Measurements from ENCODE around the gene UQCRHL.
"Not testable (repeated sequence)": the region's sequence is repeated elsewhere in the genome, so short reads cannot be mapped to it uniquely, and the experiment has no call there.

The UQCRHL gene

GRCh38 chr1:15807549-15807948, at the start of gene UQCRHL:
TSS of gene UQCRHL (minus strand) at chr1:15807649. CDS start at chr1:15807649, 0 bp downstream.
- not testable (repeated sequence) for ATAC-seq

DNA sequence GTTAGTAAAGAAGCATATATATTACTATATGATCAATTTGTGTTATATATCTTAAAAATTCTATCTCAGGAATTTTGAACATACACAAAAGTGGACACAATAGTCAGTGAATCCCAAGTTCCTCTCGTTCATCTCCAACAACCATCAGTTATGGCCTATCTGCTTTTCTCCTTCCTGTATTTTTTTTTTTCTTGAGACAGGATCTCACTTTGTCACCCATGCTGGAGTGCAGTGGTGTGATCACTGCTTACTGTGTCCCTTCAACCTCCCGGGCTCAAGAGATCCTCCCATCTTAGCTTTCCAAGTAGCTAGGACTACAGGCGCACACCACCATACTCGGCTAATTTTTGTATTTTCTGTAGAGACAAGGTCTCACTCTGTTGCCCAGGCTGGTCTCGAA, 49.4 kb upstream of the UQCRHL start:
- no peak for ATAC-seq

- no peak for ATAC-seq
Observed at GRCh38 chr1:15852828-15853302, 45.4 kb upstream of the UQCRHL start.

GRCh38 chr1:15852036-15852827, 44.8 kb upstream of the UQCRHL start:
- no peak for ATAC-seq

DNA sequence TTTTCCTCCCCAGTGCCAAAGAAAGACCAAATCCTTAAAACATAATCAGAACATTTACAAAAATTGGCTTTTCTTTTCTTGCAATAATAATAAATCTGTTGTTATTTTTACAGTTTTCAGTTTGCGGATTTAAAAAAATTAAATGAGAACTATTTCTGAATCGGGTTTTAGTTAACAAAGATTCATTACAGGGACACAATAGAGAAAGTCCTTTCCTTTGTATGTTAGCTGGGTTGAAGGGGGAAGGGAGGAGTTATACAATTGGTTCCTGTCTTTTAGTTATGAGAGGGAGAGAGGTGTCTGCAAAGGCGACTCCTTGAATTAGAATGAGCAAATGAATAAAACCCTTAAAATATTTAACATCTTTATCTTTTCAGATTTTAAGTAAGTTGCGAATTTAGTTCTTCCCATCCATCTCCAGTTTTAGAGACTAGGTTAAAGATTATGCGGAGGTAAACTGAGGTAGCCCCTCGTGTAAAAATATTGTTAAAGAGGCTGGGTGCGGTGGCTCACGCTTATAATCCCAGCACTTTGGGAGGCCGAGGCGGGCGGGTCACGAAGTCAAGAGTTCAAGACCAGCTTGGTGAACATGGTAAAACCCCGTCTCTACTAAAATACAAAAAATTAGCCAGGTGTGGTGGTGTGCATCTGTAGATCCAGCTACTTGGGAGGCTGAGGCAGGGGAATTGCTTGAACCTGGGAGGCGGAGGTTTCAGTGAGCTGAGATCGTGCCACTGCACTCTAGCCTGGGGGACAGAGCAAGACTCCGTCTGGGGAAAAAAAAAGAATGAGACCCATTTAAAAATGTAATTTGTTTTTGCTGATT, 44.0 kb upstream of the UQCRHL start:
- no peak for ATAC-seq

DNA sequence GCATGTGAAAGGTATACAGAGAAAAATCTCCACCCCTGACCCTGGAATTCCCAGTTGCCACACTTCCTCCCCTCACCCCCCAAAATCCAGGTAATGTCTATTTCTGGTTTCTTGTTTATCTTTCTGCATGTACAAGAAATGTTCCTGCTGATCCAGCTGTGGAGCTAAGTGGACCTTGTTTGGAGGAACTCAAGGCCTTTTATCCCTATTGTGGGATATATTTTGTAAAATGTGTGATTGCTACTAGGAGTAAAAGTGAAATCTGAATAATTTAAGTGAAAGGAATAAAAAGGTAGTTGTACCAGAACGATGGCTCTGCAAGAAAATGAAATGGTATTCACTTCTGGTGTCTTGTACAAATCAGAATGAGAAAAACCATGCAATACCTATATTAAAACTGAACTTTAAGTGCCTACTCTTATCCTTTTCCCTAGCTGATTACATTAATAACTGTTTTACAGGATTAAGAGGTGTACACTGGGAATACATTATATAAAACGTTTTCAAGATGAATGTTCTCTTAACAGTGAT, 43.1 kb upstream of the UQCRHL start:
- no peak for ATAC-seq

DNA sequence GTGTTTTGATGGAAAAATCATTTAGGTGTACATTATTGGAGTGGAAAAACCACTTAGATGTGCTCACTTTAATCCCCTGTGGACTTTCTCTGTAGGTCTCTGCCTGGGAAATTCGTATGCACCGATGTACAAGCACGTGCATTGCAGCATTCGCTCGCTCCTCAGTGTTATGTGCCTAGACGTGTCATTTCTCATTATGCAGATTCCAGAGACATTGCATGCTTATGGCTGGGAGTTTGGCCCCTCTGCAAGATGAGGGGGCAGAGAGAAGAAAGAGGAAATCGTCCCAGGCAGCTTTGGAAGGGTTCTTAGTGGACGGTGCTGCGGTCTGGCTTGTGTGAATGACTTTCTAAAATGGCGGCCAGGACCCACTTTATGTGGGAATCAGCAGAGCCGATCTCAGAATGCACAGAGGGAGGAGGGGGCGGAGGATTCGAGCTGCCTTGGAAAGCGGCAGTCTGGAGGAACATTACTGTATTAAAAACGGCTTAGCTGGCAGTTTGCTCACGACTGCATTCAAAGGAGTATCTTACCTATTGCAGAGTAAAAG, 42.4 kb upstream of the UQCRHL start:
- ATAC-seq = no peak

DNA sequence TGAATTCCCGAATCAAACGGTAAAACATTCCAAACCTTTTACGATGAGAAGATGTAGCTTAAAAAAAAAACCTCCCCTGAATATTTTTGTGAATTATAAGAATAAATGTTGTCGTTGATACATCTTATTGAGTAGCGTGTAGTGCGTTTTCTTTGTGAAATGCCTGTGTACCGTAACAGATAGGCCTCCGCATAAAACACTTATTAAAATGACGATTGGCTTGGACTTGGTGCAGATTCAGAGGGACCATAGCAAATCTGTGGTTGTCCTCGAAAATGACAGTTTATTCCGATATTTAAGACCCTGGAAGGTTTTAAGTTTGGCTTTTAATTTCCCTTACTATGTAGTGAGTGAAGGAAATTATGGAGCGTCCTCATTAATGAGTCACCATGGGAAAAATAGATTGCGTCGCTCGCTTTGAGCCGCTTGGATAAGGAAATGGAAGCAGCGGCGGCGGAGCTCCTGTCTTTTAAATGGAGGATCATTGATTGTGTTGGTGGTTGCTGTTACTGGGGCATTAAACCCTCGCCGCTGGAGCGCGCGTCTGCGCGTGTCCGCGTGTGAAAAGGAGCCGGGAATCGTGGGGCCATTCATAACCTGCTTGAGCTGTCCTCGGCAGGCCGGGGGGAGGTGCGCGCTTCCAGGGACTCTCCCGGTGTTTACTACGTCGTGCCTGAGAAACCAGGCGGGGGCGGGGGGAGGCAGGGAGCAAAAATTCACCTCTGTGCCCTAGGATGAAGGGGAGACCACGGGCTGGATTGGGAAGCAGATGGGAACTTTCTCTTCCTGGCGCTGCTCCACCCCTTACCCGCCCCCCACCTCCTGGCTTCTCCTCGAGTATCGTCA, 41.7 kb upstream of the UQCRHL start:
- ATAC-seq = no peak

DNA sequence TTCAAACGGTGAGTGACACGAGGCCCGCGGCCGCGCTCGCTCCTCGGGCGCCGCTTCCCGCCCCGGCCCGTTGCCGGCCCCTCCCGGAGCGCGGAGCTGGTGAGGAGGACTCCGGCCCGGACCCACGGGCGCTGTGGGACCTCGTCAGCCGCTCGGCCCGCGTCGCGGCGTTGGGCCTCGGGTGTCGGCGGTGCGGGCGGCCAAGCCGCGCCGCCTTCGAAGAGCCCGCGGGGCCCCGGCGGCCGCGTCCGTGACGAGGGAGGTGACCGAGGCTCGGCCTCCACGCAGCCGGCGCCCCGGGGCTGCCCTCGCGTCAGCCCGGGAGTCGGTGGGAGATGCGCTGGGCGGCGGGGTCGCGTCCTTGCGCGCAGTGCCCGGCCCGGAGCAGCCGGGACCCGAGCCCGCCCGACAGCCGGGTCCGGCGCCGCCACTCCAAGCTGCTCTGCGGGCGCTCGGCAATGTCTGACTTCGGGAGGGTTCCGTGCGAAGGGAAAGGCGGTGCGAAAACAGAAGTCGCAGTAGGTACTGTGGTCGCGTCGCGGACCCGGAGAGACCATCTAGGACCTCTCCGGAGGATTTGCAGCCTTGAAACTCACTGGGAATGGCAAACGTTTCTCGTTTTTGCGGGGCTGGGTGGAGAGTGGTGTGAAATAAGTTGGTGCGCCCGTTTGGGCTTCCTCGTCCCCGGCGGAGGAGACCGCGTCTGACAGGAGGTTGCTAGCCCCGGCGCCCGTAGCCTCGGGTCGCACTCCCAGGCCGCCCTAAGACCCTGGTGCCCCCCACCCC, 40.9 kb upstream of the UQCRHL start:
- peak; percentile 17 to 29 for ATAC-seq

- ATAC-seq = no peak
Observed at GRCh38 chr1:15847893-15848142, 40.4 kb upstream of the UQCRHL start.

- peak; percentile 81 to 83 for ATAC-seq
Observed at GRCh38 chr1:15847100-15847892, 39.8 kb upstream of the UQCRHL start, which contains the start of gene SPEN. TSS of gene SPEN (plus strand) at chr1:15847707. CDS start at chr1:15848068, 361 bp downstream.

GRCh38 chr1:15846056-15846455, 38.6 kb upstream of the UQCRHL start:
- ATAC-seq = not testable (repeated sequence)

- no peak for ATAC-seq
Observed at GRCh38 chr1:15843826-15844572, 36.5 kb upstream of the UQCRHL start.

- ATAC-seq = no peak
Observed at GRCh38 chr1:15838721-15839120, 31.3 kb upstream of the UQCRHL start.

DNA sequence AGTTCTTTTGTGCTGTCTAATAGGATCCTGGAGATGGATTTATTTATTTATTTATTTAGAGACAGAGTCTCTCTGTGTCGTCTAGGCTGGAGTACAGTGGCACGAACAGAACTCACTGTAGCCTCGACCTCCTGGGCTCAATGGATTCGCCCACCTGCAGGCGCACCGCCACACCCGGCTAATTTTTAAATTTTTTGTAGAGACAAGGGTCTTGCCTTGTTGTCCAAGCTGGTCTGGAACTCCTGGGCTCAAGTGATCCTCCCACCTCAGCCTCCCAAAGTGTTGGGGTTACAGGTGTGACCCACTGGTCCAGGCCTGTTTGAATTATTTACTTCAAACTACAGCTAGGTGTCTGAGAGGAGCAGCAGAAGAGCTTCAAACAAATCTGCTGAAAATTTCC, 30.5 kb upstream of the UQCRHL start:
- ATAC-seq = no peak

DNA sequence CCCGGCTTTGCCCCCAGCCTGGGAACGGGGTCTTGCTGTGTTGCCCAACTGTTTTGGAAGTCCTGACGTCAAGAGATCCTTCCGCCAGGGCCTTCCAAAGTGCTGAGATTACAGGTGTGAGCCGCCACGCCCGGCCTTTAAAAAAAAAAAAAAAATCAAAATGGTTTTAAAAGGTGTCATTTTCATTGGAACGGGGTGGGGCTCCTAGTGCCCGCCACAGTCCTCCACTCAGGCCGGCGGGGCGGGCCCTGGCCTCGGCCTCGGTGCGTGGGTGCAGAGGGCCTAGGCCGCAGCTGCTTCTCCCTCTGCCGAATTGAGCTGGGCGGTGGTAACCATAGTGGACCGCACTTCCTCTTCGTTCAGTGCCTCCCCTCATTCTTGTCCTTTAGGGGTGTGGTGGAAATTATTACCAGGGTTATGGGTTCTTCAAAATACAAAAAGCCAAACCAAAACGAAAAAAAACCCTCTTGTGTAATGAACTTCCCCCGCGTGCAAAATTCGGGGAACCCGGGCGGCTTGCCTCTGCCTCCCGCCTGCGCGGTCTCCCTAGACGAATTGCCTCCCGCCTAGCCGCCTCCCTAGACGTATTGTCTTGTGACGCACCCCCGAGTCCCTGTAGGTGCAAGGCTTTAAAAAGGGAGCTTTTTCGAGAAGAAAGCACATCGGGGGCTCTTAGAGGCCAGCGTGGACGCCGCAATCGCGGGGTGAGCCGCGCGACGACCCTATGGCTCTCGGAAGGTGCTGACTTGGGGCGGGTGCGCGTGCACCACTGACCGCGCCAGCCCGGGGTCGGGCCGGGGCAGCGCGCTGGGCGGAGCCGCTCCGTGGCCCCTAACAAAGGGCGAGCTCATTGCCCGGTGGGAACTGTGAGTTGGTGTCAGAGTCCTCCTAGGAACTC, 29.6 kb upstream of the UQCRHL start:
- ATAC-seq = peak; percentile 26 to 36

- ATAC-seq = not testable (repeated sequence)
Observed at GRCh38 chr1:15836511-15836771, 29.0 kb upstream of the UQCRHL start.

DNA sequence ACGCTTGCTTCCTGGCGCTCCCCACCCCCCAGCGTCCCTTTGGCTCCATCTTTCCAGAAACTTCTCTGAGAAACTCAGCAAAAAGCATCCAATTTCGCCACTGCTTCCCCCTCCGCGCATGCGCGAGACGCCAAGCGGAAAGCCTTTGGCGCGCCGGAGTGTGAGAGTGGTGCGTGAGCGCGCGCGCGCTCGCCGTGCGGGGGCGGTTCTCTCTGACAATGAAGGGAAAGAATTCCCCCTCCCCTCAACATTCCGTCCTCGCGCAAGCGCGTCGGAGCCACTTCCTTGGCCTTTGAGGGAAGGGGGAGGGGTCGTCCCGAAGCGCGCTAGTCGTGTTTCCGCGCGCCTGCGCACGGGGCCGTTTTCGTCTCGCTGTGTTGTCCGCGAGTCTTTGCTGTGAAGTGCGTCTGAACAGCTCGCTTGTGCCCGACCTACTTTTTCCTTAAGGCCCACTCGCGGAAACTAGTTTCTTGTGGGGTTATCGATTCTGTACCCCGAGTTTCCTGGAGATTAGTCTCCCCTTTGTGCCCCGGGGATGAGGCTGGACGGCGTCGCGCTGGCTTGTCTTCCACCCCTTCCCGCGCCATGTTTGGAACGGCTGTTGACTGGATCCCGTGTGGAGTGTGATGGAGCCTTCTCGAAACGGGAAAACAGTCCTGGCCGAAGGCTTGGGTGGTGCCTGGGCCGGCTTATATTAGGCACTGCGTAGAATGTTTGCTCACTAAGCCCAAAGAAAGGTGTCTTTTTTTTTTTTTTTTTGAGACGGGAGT, 28.5 kb upstream of the UQCRHL start:
- ATAC-seq = peak; percentile 30 to 36
